GM19463 (cell line): ENCODE results near the gene S1PR4.
"Not testable (repeated sequence)": the region's sequence is repeated elsewhere in the genome, so short reads cannot be mapped to it uniquely, and the experiment has no call there.

Experiments
- ATAC-seq: cut with Tn5 transposase; IDR thresholded peaks from one replicate; pipeline ENCODE4 v1.9.1; 2021; ENCODE audit warnings: mild to moderate bottlenecking, moderate library complexity; ENCODE audit not compliant: unreplicated experiment

S1PR4 gene

GRCh38 chr19:3192684-3193083 lies 14.1 kb downstream of the S1PR4 start:
- ATAC-seq, result no peak

- no peak for ATAC-seq
Measured at GRCh38 chr19:3193256-3194105, 14.9 kb downstream of the S1PR4 start.

GRCh38 chr19:3194106-3195087 lies 15.8 kb downstream of the S1PR4 start:
- ATAC-seq, result no peak

GRCh38 chr19:3196064-3196932 lies 17.7 kb downstream of the S1PR4 start:
- ATAC-seq, result no peak

GRCh38 chr19:3196933-3197205 lies 18.3 kb downstream of the S1PR4 start:
- no peak for ATAC-seq

- ATAC-seq, result no peak
Measured at GRCh38 chr19:3198901-3199700, 20.5 kb downstream of the S1PR4 start.

- ATAC-seq, result no peak
Measured at GRCh38 chr19:3201072-3201700, 22.6 kb downstream of the S1PR4 start.

GRCh38 chr19:3201911-3202310 lies 23.3 kb downstream of the S1PR4 start:
- no peak for ATAC-seq

- no peak for ATAC-seq
Measured at GRCh38 chr19:3202346-3202745, 23.8 kb downstream of the S1PR4 start.

- ATAC-seq, result not testable (repeated sequence)
Measured at GRCh38 chr19:3202895-3203294, 24.3 kb downstream of the S1PR4 start.

- no peak for ATAC-seq
Measured at GRCh38 chr19:3203805-3204645, 25.5 kb downstream of the S1PR4 start.

- ATAC-seq, result no peak
Measured at GRCh38 chr19:3204646-3205275, 26.2 kb downstream of the S1PR4 start.

GRCh38 chr19:3206216-3206953 lies 27.8 kb downstream of the S1PR4 start:
- no peak for ATAC-seq

- ATAC-seq, result no peak
Measured at GRCh38 chr19:3207461-3208242, 29.1 kb downstream of the S1PR4 start.

GRCh38 chr19:3208317-3209207 lies 30.0 kb downstream of the S1PR4 start:
- no peak for ATAC-seq
